Measurements from ENCODE around the gene COG5.

Gene COG5

GRCh38 chr7:107332488-107333269 lies 231.0 kb downstream of the COG5 start:
- POLR2A ChIA-PET, result no interaction called here
- Histone ChIP-seq H3K36me3 (ENCODE audit: control insufficient read depth in 2 of 2, insufficient read depth in 1 of 2, low read length in 2 of 2) (no peaks in the 10 kb centered on the region), H3K4me3 (ENCODE audit: low read depth, low read length) (no peak overlapping the region), H3K27ac (ENCODE audit: extremely low read depth, low read depth, low read length) (no peak overlapping the region), H3K9me3 (ENCODE audit: control insufficient read depth, insufficient read depth, low read depth, low read length) (no peaks in the 10 kb centered on the region), H3K4me1 (ENCODE audit: control insufficient read depth, insufficient read depth, low read length) (no peaks in the 10 kb centered on the region)
- CTCF ChIA-PET, result no interaction called here
- TF ChIP-seq ZNF623 (tag by site-specific recombination; IDR thresholded peaks at IDR 0.05), result no peak
- TF ChIP-seq ZXDB (tag by site-specific recombination; IDR thresholded peaks at IDR 0.05), result no peak
- TF ChIP-seq ZNF19 (tag by site-specific recombination; IDR thresholded peaks at IDR 0.05; ENCODE audit: low read depth), result no peak

- no peak for TF ChIP-seq PBX3 (CRISPR knock-in tag; IDR thresholded peaks at IDR 0.05)
- TF ChIP-seq ZBTB1 (tag by site-specific recombination; IDR thresholded peaks at IDR 0.05), result no peak
- no peak for TF ChIP-seq BCL11B (tag by site-specific recombination; IDR thresholded peaks at IDR 0.05; ENCODE audit: low read depth)
- TF ChIP-seq ZNF654 (tag by site-specific recombination; IDR thresholded peaks at IDR 0.05; ENCODE audit: low read depth), result no peak
- no peak for TF ChIP-seq ZNF529 (tag by site-specific recombination; IDR thresholded peaks at IDR 0.05; ENCODE audit: insufficient replicate concordance)
- no peak for TF ChIP-seq ZNF837 (tag by site-specific recombination; IDR thresholded peaks at IDR 0.05)
- no peak for TF ChIP-seq ZBTB48 (tag by site-specific recombination; IDR thresholded peaks at IDR 0.05)
- TF ChIP-seq ZNF398 (tag by site-specific recombination; IDR thresholded peaks at IDR 0.05), result no peak
- TF ChIP-seq ZNF248 (tag by site-specific recombination; IDR thresholded peaks at IDR 0.05), result no peak
- no peak for TF ChIP-seq ZBTB11 (tag by site-specific recombination; conservative IDR thresholded peaks at IDR 0.05; ENCODE audit: low read depth)
- no peak for TF ChIP-seq ZBTB21 (tag by site-specific recombination; IDR thresholded peaks at IDR 0.05)
- TF ChIP-seq ZNF391 (tag by site-specific recombination; IDR thresholded peaks at IDR 0.05; ENCODE audit: borderline replicate concordance, low read depth), result no peak
- Histone ChIP-seq H3K4me3 (ENCODE audit: low read depth, low read length) (no peak overlapping the region), H3K27ac (ENCODE audit: extremely low read depth, low read depth, low read length) (no peak overlapping the region), H3K9me3 (ENCODE audit: control insufficient read depth, insufficient read depth, low read depth, low read length) (no peaks in the 10 kb centered on the region), H3K36me3 (ENCODE audit: control insufficient read depth in 2 of 2, insufficient read depth in 1 of 2, low read length in 2 of 2) (no peaks in the 10 kb centered on the region), H3K4me1 (ENCODE audit: control insufficient read depth, insufficient read depth, low read length) (no peaks in the 10 kb centered on the region)
- CTCF ChIA-PET, result no interaction called here
- POLR2A ChIA-PET, result no interaction called here
Observed at GRCh38 chr7:107330478-107330877, 233.2 kb downstream of the COG5 start.

Measured in HEK293 (cell line).